PC-9 (cell line): Measurements from ENCODE around the gene LRMDA. TPM values are rescaled to one million over a fixed set of nuclear protein-coding genes. Genes with fewer than 3 reads are reported as not detected.

Experiments
- BruUV-seq: library from RNA; stranded (reverse); fragments of 400-500 nt; replicated peaks from 2 replicates; lab custom pipeline; 2021; lab: Mats Ljungman, UMichigan
- CTCF ChIA-PET: fragments of 300-600 bp; sonication (Branson Sonifier 250); formaldehyde crosslinking; loops from one replicate; lab custom pipeline; 2022; ENCODE audit warnings: antibody characterized with exemption; lab: Charles Lee
- POLR2A ChIA-PET: fragments of 300-600 bp; sonication (Branson Sonifier 250); formaldehyde crosslinking; loops from one replicate; lab custom pipeline; 2022; ENCODE audit warnings: antibody characterized with exemption; ENCODE audit not compliant: unreplicated experiment; lab: Charles Lee
- DNase-seq, 2 experiments: peaks; one replicate each; pipeline versions ENCODE4 v3.0.0 to v3.0.0-alpha.2; 2015 to 2022; ENCODE audit warnings: mixed read lengths in 1 of 2
- H2AFZ ChIP-seq: fragments of 200-600 bp; sonication (generic); 2 replicates; pipeline ENCODE4 v1.8.1; 2017; ENCODE audit warnings: antibody characterized with exemption
- H3F3A ChIP-seq: fragments of 200-600 bp; sonication (generic); 2 replicates; pipeline ENCODE4 v1.8.1; 2017; ENCODE audit warnings: antibody characterized with exemption, mild to moderate bottlenecking, low read depth; ENCODE audit not compliant: insufficient read depth
- H3K27ac ChIP-seq: fragments of 200-600 bp; sonication (generic); 2 replicates; pipeline ENCODE4 v1.6.1; 2016; ENCODE audit warnings: mixed run types
- H3K27me3 ChIP-seq: fragments of 200-600 bp; sonication (generic); 2 replicates; pipeline ENCODE4 v1.6.1; 2016; ENCODE audit warnings: low read depth, mixed run types; ENCODE audit not compliant: insufficient read depth
- H3K36me3 ChIP-seq: fragments of 200-600 bp; sonication (generic); 2 replicates; pipeline ENCODE4 v1.6.1; 2016; ENCODE audit warnings: low read depth, mixed run types
- H3K4me1 ChIP-seq: fragments of 200-600 bp; sonication (generic); replicated peaks from 2 replicates; pipeline ENCODE4 v1.6.1; 2016; ENCODE audit warnings: mixed run types; ENCODE audit not compliant: insufficient read depth
- H3K4me2 ChIP-seq: fragments of 200-600 bp; sonication (generic); 2 replicates; pipeline ENCODE4 v1.6.1; 2017; ENCODE audit warnings: mixed run types
- H3K4me3 ChIP-seq: fragments of 200-600 bp; sonication (generic); 2 replicates; pipeline ENCODE4 v1.6.1; 2016; ENCODE audit warnings: mixed run types
- H3K79me2 ChIP-seq: fragments of 200-600 bp; sonication (generic); 2 replicates; pipeline ENCODE4 v1.6.1; 2017; ENCODE audit warnings: low read depth, mixed run types
- H3K9me2 ChIP-seq: fragments of 200-600 bp; sonication (generic); 2 replicates; pipeline ENCODE4 v1.8.1; 2017; ENCODE audit warnings: mild to moderate bottlenecking; ENCODE audit not compliant: insufficient read depth
- H3K9me3 ChIP-seq: fragments of 200-600 bp; sonication (generic); 2 replicates; pipeline ENCODE4 v1.8.1; 2016; ENCODE audit warnings: low read depth; ENCODE audit not compliant: insufficient read depth
- H4K20me1 ChIP-seq: fragments of 200-600 bp; sonication (generic); 2 replicates; pipeline ENCODE4 v1.8.1; 2017; ENCODE audit not compliant: insufficient read depth
- EZH2 ChIP-seq: fragments of 200-600 bp; sonication (generic); IDR thresholded peaks from 2 replicates; pipeline ENCODE4 v1.8.0; 2017; ENCODE audit warnings: antibody characterized with exemption, low read depth
- intact Hi-C: fragments of 100-400 bp; cut with micrococcal nuclease; formaldehyde crosslinking; loops from one replicate; pipeline ENCODE4 v1.10.0; 2022; ENCODE audit not compliant: unreplicated experiment
- total RNA-seq: library from RNA; stranded (reverse); gene quantifications from 2 replicates; pipeline ENCODE4 v1.2.3, GENCODE V29; 2021
- TF ChIP-seq, protein P1 (sequence below): fragments of 200-600 bp; sonication (generic); conservative IDR thresholded peaks from 2 replicates; pipeline ENCODE4 v1.6.1; 2017; ENCODE audit warnings: mixed run types, antibody characterized with exemption, mild to moderate bottlenecking, moderate library complexity

The LRMDA gene
- total RNA-seq, 1 experiment from 2014 or later = not detected

DNA sequence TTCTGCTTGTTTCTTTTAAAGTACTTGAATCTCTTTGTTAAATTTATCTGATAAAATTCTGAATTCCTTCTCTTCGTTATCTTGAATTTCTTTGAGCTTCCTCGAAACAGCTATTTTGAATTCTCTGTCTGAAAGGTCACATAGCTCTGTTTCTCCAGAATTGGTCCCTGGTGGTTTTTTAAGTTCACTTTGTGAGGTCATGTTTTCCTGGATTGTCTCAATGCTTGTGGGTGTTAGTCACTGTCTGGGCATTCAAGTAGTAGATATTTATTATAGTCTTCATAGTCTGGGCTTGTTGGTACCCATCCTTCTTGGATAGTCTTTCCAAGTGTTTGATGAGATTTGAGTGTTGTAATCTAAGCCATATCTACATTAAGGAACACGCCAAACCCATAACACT lies 1060.6 kb downstream of the LRMDA start:
- no TSS peak for BruUV-seq
- CTCF ChIA-PET = no interaction called here
- H2AFZ ChIP-seq = no peak overlapping the region

DNA sequence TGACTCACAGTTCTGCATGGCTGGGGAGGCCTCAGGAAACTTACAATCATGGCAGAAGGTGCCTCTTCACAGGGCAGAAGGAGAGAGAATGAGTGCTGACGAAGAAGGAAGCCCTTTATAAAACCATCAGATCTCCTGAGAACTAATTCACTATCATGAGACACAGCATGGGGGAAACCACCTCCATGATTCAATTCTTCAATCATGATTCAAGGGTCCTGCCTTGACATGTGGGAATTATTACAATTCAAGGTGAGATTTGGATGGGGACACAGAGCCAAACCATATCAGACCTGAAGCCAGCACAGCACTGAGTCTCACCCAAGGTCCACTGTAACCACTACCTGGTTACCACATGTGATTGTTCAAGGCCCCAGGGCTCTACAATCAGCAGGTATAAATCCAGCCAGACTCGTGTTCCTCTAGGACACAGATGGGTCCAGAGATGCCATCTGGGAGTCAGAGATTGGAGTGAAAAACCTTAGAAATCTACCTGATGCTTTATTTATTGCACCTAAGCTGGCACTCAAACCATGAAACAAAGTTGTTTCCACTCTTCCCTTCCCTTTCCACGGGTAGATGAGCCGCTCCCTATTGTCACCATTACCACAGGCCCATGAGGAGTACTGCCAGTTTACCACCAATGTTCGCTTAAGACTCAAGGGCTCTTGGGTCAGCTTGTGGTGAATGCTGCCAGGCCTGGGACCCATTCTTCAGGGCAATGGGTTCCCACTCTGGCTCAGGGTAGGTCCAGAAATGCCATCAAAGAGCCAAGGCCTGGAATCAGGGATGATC lies 1061.5 kb downstream of the LRMDA start:
- H3K27ac ChIP-seq = no peak overlapping the region
- no peaks in the 10 kb centered on the region for H3K9me2 ChIP-seq
- CTCF ChIA-PET = no interaction called here
- no peaks in the 10 kb centered on the region for H3K36me3 ChIP-seq
- H3K27me3 ChIP-seq = no peaks in the 10 kb centered on the region
- H4K20me1 ChIP-seq = no peaks in the 10 kb centered on the region
- no peaks in the 10 kb centered on the region for H3K9me3 ChIP-seq
- H3F3A ChIP-seq = no peaks in the 10 kb centered on the region
- TF ChIP-seq, protein P1, sequence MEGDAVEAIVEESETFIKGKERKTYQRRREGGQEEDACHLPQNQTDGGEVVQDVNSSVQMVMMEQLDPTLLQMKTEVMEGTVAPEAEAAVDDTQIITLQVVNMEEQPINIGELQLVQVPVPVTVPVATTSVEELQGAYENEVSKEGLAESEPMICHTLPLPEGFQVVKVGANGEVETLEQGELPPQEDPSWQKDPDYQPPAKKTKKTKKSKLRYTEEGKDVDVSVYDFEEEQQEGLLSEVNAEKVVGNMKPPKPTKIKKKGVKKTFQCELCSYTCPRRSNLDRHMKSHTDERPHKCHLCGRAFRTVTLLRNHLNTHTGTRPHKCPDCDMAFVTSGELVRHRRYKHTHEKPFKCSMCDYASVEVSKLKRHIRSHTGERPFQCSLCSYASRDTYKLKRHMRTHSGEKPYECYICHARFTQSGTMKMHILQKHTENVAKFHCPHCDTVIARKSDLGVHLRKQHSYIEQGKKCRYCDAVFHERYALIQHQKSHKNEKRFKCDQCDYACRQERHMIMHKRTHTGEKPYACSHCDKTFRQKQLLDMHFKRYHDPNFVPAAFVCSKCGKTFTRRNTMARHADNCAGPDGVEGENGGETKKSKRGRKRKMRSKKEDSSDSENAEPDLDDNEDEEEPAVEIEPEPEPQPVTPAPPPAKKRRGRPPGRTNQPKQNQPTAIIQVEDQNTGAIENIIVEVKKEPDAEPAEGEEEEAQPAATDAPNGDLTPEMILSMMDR = no peak
- no peak for TF ChIP-seq EZH2
- DNase-seq = no peak
- POLR2A ChIA-PET = no interaction called here
- H3K4me1 ChIP-seq = no peaks in the 10 kb centered on the region
- intact Hi-C loops = no loop called here
- no peaks in the 10 kb centered on the region for H3K79me2 ChIP-seq
- BruUV-seq = no TSS peak
- no peak overlapping the region for H2AFZ ChIP-seq
- H3K4me2 ChIP-seq = no peak overlapping the region
- no peak overlapping the region for H3K4me3 ChIP-seq

More for the DNA sequence above, 1060.6 kb downstream of the LRMDA start:
- no peak overlapping the region for H3K4me3 ChIP-seq
- POLR2A ChIA-PET = no interaction called here
- H3K27ac ChIP-seq = no peak overlapping the region
- no peaks in the 10 kb centered on the region for H3K79me2 ChIP-seq
- H3K9me3 ChIP-seq = no peaks in the 10 kb centered on the region
- H3K4me1 ChIP-seq = no peaks in the 10 kb centered on the region
- no peaks in the 10 kb centered on the region for H3K36me3 ChIP-seq
- H3K4me2 ChIP-seq = no peak overlapping the region
- H4K20me1 ChIP-seq = no peaks in the 10 kb centered on the region
- H3K9me2 ChIP-seq = no peaks in the 10 kb centered on the region
- intact Hi-C loops = no loop called here
- no peak for TF ChIP-seq EZH2
- TF ChIP-seq, protein P1 = no peak
- DNase-seq = no peak
- no peaks in the 10 kb centered on the region for H3K27me3 ChIP-seq
- no peaks in the 10 kb centered on the region for H3F3A ChIP-seq

DNA sequence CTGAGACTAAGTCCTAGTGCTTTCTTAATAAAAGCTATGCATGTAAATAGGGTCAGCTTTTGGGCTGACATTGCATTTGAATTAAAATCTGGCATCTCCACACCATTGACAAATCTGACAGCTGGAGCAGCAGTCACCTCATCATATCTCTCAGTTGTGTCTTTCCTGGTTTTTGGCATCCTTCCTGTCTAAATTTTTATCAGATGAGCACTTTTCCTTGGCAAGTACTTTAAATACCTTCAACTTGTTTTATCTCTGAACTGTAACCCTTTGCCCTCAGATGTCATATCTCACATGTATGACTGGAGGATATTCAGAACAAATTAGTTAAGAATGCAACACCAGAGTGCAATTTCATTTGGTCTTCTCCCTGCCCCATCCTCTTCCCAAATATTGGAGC lies 1066.2 kb downstream of the LRMDA start:
- Histone ChIP-seq H3K4me3 (no peak overlapping the region), H3K79me2 (no peaks in the 10 kb centered on the region), H3K27ac (no peak overlapping the region), H3K36me3 (no peaks in the 10 kb centered on the region), H2AFZ (no peak overlapping the region), H3K27me3 (no peaks in the 10 kb centered on the region), H3F3A (no peaks in the 10 kb centered on the region), H3K4me2 (no peak overlapping the region), H3K4me1 (no peaks in the 10 kb centered on the region), H3K9me3 (no peaks in the 10 kb centered on the region), H4K20me1 (no peaks in the 10 kb centered on the region), H3K9me2 (no peaks in the 10 kb centered on the region)
- TF ChIP-seq, protein P1 = no peak
- TF ChIP-seq EZH2 = no peak
- no TSS peak for BruUV-seq
- POLR2A ChIA-PET = no interaction called here
- CTCF ChIA-PET = no interaction called here
- no peak for DNase-seq
- intact Hi-C loops = no loop called here
